Caco-2 (cell line): ENCODE data around the gene DTNB. TPM values are rescaled to one million over a fixed set of nuclear protein-coding genes. Genes with fewer than 3 reads are reported as not detected.

Source experiments
- BruUV-seq: library from RNA; stranded (reverse); fragments of 400-500 nt; replicated peaks from 2 replicates; lab custom pipeline; 2021; lab: Mats Ljungman, UMichigan
- CTCF ChIA-PET: fragments of 300-600 bp; sonication (Branson Sonifier 250); formaldehyde crosslinking; loops from one replicate; lab custom pipeline; 2022; ENCODE audit warnings: antibody characterized with exemption; lab: Charles Lee
- POLR2A ChIA-PET: fragments of 300-600 bp; sonication (Branson Sonifier 250); formaldehyde crosslinking; loops from one replicate; lab custom pipeline; 2022; ENCODE audit warnings: antibody characterized with exemption; lab: Charles Lee
- DNase-seq, 2 experiments: peaks; one replicate each; pipeline versions ENCODE4 v3.0.0 to v3.0.0-alpha.2; 2020 to 2022
- H3K27me3 ChIP-seq: replicated peaks from 2 replicates; pipeline ENCODE4 v1.6.0; 2011; ENCODE audit warnings: low read length; ENCODE audit not compliant: control insufficient read depth, insufficient read depth
- H3K36me3 ChIP-seq: 2 replicates; pipeline ENCODE4 v1.5.1; 2011; ENCODE audit warnings: low read length; ENCODE audit not compliant: control insufficient read depth, insufficient read depth
- H3K4me1 ChIP-seq: fragments of 250-450 bp; sonication (Bioruptor Pico); 2 replicates; pipeline ENCODE4 v1.5.1; 2020; ENCODE audit warnings: mild to moderate bottlenecking
- H3K4me3 ChIP-seq: 2 replicates; pipeline ENCODE4 v1.5.1; 2011; ENCODE audit warnings: low read depth, mild to moderate bottlenecking, control low read depth, low read length
- H3K9me3 ChIP-seq: fragments of 250-450 bp; sonication (Bioruptor Pico); 2 replicates; pipeline ENCODE4 v1.5.1; 2020; ENCODE audit warnings: mild to moderate bottlenecking, moderate library complexity
- H3K27ac Mint-ChIP-seq: one replicate; pipeline ENCODE4 v1.8.0; 2022; ENCODE audit warnings: mixed read lengths; ENCODE audit not compliant: unreplicated experiment
- H3K27me3 Mint-ChIP-seq: one replicate; pipeline ENCODE4 v1.8.0; 2022; ENCODE audit warnings: mixed read lengths; ENCODE audit not compliant: insufficient read depth, unreplicated experiment
- H3K36me3 Mint-ChIP-seq: one replicate; pipeline ENCODE4 v1.8.0; 2022; ENCODE audit warnings: mild to moderate bottlenecking, mixed read lengths; ENCODE audit not compliant: insufficient read depth, unreplicated experiment
- H3K4me1 Mint-ChIP-seq: one replicate; pipeline ENCODE4 v1.8.0; 2022; ENCODE audit warnings: low read depth, mixed read lengths; ENCODE audit not compliant: unreplicated experiment
- H3K4me3 Mint-ChIP-seq: one replicate; pipeline ENCODE4 v1.8.0; 2022; ENCODE audit warnings: mild to moderate bottlenecking, moderate library complexity, mixed read lengths; ENCODE audit not compliant: unreplicated experiment
- H3K9me3 Mint-ChIP-seq: one replicate; pipeline ENCODE4 v1.8.0; 2022; ENCODE audit warnings: mixed read lengths; ENCODE audit not compliant: unreplicated experiment
- CTCF ChIP-seq, 2 experiments: fragments of 200-600 bp in 1 of 2; IDR thresholded peaks; 1 replicate in 1 of 2; 2 replicates in 1 of 2; pipeline versions ENCODE4 v1.5.1 to v1.8.0; 2011 to 2022; ENCODE audit warnings: antibody characterized with exemption in 1 of 2, control low read depth in 1 of 2, inconsistent platforms in 1 of 2, low read depth in 1 of 2, low read length in 1 of 2, mild to moderate bottlenecking in 1 of 2, moderate library complexity in 1 of 2; ENCODE audit not compliant: insufficient read depth in 1 of 2, severe bottlenecking in 1 of 2, unreplicated experiment in 1 of 2
- intact Hi-C: fragments of 100-400 bp; cut with micrococcal nuclease; formaldehyde crosslinking; loops from one replicate; pipeline ENCODE4 v1.10.0; 2022; ENCODE audit not compliant: unreplicated experiment
- total RNA-seq: library from RNA; stranded (reverse); gene quantifications from 2 replicates; pipeline ENCODE4 v1.2.3, GENCODE V29; 2022

The DTNB gene
- total RNA-seq, 1 experiment from 2014 or later: 50.4 TPM

- Mint-ChIP-seq H3K36me3 (no peaks in the 10 kb centered on the region), H3K4me3 (no peak overlapping the region), H3K4me1 (peaks cover 14% of the 10 kb centered on the region), H3K27ac (no peak overlapping the region), H3K27me3 (peaks cover 3% of the 10 kb centered on the region), H3K9me3 (no peaks in the 10 kb centered on the region)
- CTCF ChIA-PET: no interaction called here
- intact Hi-C loops: no loop called here
- DNase-seq: no peak
- H3K36me3 ChIP-seq: no peaks in the 10 kb centered on the region
- H3K27me3 ChIP-seq: no peaks in the 10 kb centered on the region
- H3K9me3 ChIP-seq: no peaks in the 10 kb centered on the region
- H3K4me3 ChIP-seq: no peak overlapping the region
- POLR2A ChIA-PET: no interaction called here
- no TSS peak for BruUV-seq
- peaks cover 19% of the 10 kb centered on the region for H3K4me1 ChIP-seq
- TF ChIP-seq CTCF (IDR thresholded peaks at IDR 0.05; ENCODE audit: insufficient read depth in 1 of 2, low read depth in 1 of 2, low read length in 1 of 2, severe bottlenecking in 1 of 2, unreplicated experiment in 1 of 2): no peak
Measured at GRCh38 chr2:25368660-25369059, 304.7 kb downstream of the DTNB start.

- Mint-ChIP-seq H3K4me3 (no peak overlapping the region), H3K27me3 (peaks cover 3% of the 10 kb centered on the region), H3K27ac (no peak overlapping the region), H3K9me3 (no peaks in the 10 kb centered on the region), H3K36me3 (no peaks in the 10 kb centered on the region), H3K4me1 (peaks cover 7% of the 10 kb centered on the region)
- no TSS peak for BruUV-seq
- DNase-seq: no peak
- intact Hi-C loops: no loop called here
- ChIA-PET POLR2A (no interaction called here), CTCF (no interaction called here)
- Histone ChIP-seq H3K27me3 (no peaks in the 10 kb centered on the region), H3K36me3 (no peaks in the 10 kb centered on the region), H3K4me1 (peaks cover 15% of the 10 kb centered on the region), H3K9me3 (no peaks in the 10 kb centered on the region), H3K4me3 (no peak overlapping the region)
- TF ChIP-seq CTCF (IDR thresholded peaks at IDR 0.05; ENCODE audit: insufficient read depth in 1 of 2, low read depth in 1 of 2, low read length in 1 of 2, severe bottlenecking in 1 of 2, unreplicated experiment in 1 of 2): no peak
Measured at GRCh38 chr2:25367296-25367695, 306.1 kb downstream of the DTNB start.

GRCh38 chr2:25366629-25367028, 306.7 kb downstream of the DTNB start:
- Mint-ChIP-seq H3K4me3 (no peak overlapping the region), H3K27me3 (peaks cover 3% of the 10 kb centered on the region), H3K4me1 (peaks cover 5% of the 10 kb centered on the region), H3K27ac (no peak overlapping the region), H3K9me3 (no peaks in the 10 kb centered on the region), H3K36me3 (no peaks in the 10 kb centered on the region)
- no peak overlapping the region for H3K4me3 ChIP-seq
- H3K27me3 ChIP-seq: no peaks in the 10 kb centered on the region
- intact Hi-C loops: no loop called here
- BruUV-seq: no TSS peak
- TF ChIP-seq CTCF (IDR thresholded peaks at IDR 0.05; ENCODE audit: insufficient read depth in 1 of 2, low read depth in 1 of 2, low read length in 1 of 2, severe bottlenecking in 1 of 2, unreplicated experiment in 1 of 2): no peak
- no peaks in the 10 kb centered on the region for H3K9me3 ChIP-seq
- no peaks in the 10 kb centered on the region for H3K36me3 ChIP-seq
- POLR2A ChIA-PET: no interaction called here
- DNase-seq: no peak
- CTCF ChIA-PET: no interaction called here
- H3K4me1 ChIP-seq: peaks cover 8% of the 10 kb centered on the region
